Stimulated activated CD8-positive, alpha-beta memory T cell treated with anti-CD3 and anti-CD28 coated beads, Interleukin-12 subunit alpha, Interleukin-12 subunit beta, amount 100 ng/mL, for 4 hours (primary cell): Measurements from ENCODE around the gene ELMO1.

Experiments
- DNase-seq: peaks from one replicate; pipeline ENCODE4 v3.0.0-alpha.2; 2020; ENCODE audit warnings: low read depth

The ELMO1 gene

GRCh38 chr7:37216156-37216852, 232.4 kb downstream of the ELMO1 start:
- DNase-seq, result no peak

GRCh38 chr7:37215290-37215923, 233.3 kb downstream of the ELMO1 start:
- DNase-seq, result no peak

- no peak for DNase-seq
Observed at GRCh38 chr7:37212556-37212955, 236.1 kb downstream of the ELMO1 start.

GRCh38 chr7:37212051-37212450, 236.6 kb downstream of the ELMO1 start:
- DNase-seq, result no peak

GRCh38 chr7:37211097-37211880, 237.4 kb downstream of the ELMO1 start:
- DNase-seq, result no peak

GRCh38 chr7:37209195-37209594, 239.5 kb downstream of the ELMO1 start:
- no peak for DNase-seq

GRCh38 chr7:37208528-37208927, 240.1 kb downstream of the ELMO1 start:
- no peak for DNase-seq

GRCh38 chr7:37206192-37206591, 242.5 kb downstream of the ELMO1 start:
- no peak for DNase-seq

GRCh38 chr7:37205451-37205850, 243.2 kb downstream of the ELMO1 start:
- DNase-seq, result no peak

- no peak for DNase-seq
Observed at GRCh38 chr7:37201876-37202198, 246.8 kb downstream of the ELMO1 start.

- no peak for DNase-seq
Observed at GRCh38 chr7:37201003-37201875, 247.4 kb downstream of the ELMO1 start.

GRCh38 chr7:37198906-37199485, 249.7 kb downstream of the ELMO1 start:
- peak; percentile 39 for DNase-seq

- no peak for DNase-seq
Observed at GRCh38 chr7:37198041-37198905, 250.4 kb downstream of the ELMO1 start.

GRCh38 chr7:37197108-37197507, 251.6 kb downstream of the ELMO1 start:
- DNase-seq, result no peak

- no peak for DNase-seq
Observed at GRCh38 chr7:37196676-37197075, 252.0 kb downstream of the ELMO1 start.

- DNase-seq, result no peak
Observed at GRCh38 chr7:37195388-37195787, 253.3 kb downstream of the ELMO1 start.

GRCh38 chr7:37194943-37195342, 253.7 kb downstream of the ELMO1 start:
- no peak for DNase-seq

GRCh38 chr7:37193775-37194135, 254.9 kb downstream of the ELMO1 start:
- DNase-seq, result no peak

- DNase-seq, result no peak
Observed at GRCh38 chr7:37193087-37193774, 255.4 kb downstream of the ELMO1 start.

- no peak for DNase-seq
Observed at GRCh38 chr7:37191797-37192196, 256.9 kb downstream of the ELMO1 start.
